Stimulated activated naive CD8-positive, alpha-beta T cell treated with anti-CD3 and anti-CD28 coated beads, Interleukin-15, Interleukin-2, amounts not matched to agents 100 ng/mL and 50 ng/mL, for 24 hours (primary cell): ENCODE data around the gene ATP11C.
"Not testable (repeated sequence)": the region's sequence is repeated elsewhere in the genome, so short reads cannot be mapped to it uniquely, and the experiment has no call there.

ENCODE experiments used
- H3K27ac Mint-ChIP-seq: one replicate; pipeline ENCODE4 v1.8.0; 2021; ENCODE audit warnings: mild to moderate bottlenecking, mixed read lengths
- H3K27me3 Mint-ChIP-seq: one replicate; pipeline ENCODE4 v1.8.0; 2021; ENCODE audit warnings: mixed read lengths
- H3K36me3 Mint-ChIP-seq: one replicate; pipeline ENCODE4 v1.8.0; 2021; ENCODE audit warnings: low read depth, mixed read lengths
- H3K4me1 Mint-ChIP-seq: one replicate; pipeline ENCODE4 v1.8.0; 2021; ENCODE audit warnings: low read depth, mixed read lengths
- H3K4me3 Mint-ChIP-seq: one replicate; pipeline ENCODE4 v1.8.0; 2021; ENCODE audit warnings: mild to moderate bottlenecking, mixed read lengths
- H3K9me3 Mint-ChIP-seq: one replicate; pipeline ENCODE4 v1.8.0; 2021; ENCODE audit warnings: mixed read lengths

Gene ATP11C

DNA sequence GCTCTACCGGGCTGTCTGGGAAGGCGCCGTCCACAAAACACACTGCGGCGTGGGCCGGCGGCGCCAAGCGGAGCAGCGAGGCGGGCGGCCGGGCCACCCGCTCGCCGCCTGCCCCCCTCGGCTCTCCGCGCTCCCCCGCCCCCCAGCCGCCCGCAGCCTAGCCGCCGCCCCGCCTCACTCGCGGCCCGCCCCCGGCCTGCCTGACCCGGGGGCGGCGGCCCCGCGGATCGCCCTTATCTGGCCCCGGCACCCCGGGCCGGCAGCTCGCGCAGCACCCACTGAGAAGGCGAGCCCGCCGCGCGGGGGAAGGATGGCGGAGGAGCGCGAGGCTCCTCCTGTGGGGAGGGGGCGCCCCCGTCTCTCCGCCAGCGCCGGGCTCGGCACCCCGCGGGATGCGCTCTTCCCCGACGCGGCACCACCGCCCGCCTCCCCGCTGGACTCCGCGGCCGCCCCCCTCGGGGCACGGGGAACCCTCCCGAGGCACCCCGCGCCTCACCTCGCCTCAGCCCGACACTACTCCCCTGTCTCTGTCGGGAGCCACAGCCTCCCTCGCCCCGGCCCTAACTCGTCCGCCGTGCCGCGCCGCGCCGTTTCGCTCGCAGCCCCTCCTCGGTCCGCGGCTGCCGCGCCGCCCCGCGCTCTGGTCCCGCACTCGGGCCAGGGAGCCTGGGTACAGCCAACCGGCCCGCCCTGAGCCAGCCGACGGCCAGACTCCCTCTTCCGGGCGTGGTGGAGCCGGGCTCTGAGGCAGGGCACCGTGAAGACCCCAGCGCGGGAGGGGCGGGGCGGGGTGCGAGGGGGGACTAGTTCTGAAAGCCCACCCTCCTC is 566 bp downstream of the ATP11C start:
- H3K36me3 Mint-ChIP-seq, result peaks cover 4% of the 10 kb centered on the region
- H3K4me1 Mint-ChIP-seq, result peaks cover 22% of the 10 kb centered on the region
- H3K9me3 Mint-ChIP-seq, result no peaks in the 10 kb centered on the region
- H3K27ac Mint-ChIP-seq, result peak overlapping the region; percentile 89
- peak overlapping the region; percentile 81 for H3K4me3 Mint-ChIP-seq
- no peaks in the 10 kb centered on the region for H3K27me3 Mint-ChIP-seq

DNA sequence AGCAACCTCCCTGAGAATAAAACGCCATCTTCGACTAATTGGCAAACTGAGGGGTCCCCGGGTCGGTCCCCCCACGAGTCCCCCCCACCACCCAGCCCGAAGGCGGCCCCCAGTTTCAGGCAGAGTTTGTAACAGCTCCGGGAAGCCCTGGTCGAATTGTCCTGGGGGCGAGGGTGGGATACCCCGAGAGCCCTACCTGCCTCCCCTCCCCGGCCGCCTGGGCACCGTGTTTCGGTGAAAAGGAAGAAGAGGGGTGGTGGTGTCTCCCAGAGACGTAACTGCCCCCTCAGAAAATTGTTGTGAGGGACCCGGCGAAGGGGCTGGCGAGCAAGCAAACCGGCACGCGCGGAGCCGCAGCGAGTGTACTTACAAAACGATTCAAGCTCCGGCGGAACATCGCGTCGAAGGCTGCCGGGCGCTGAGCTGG is 1.2 kb downstream of the ATP11C start:
- Mint-ChIP-seq H3K27me3 (no peaks in the 10 kb centered on the region), H3K27ac (peak overlapping the region; percentile 26), H3K4me1 (peaks cover 22% of the 10 kb centered on the region)

DNA sequence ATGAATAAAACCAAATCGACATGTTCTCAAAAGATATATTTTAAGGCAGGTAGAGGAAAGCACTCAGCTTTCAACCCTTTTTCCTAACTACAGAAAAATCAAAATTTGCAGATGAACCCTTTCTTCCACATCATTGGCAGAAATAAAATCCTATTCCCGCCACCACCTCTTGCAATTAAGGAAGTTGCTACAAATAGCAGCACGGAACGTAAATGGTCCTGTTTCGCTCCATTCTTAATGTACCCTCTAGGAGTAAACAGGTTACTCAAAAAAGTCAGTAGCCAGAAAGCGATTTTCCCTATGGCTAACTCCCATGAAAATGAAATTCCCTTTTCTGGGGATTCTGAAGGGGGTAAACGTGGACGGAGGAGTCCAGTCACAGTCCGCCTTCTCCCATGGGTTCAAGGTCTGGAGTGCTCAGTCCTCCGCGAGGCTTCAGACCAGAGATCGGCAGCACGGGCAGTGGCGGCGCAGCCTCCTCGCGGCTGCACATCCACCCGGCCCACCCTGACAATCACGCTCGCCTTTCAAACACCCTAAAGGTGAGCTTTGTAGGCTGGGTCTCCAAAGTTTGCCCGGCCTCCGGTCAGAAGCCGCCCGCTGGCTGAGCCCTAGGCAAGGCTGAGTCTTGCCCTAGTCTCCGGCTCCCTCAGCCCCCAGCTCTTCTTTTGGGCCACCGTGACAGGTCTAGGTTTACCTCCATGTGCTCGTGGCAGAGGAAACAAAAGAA is 1.8 kb downstream of the ATP11C start:
- Mint-ChIP-seq H3K4me1 (peaks cover 22% of the 10 kb centered on the region), H3K4me3 (peak overlapping the region; percentile 79), H3K36me3 (peaks cover 4% of the 10 kb centered on the region), H3K27ac (peak overlapping the region; percentile 26), H3K9me3 (no peaks in the 10 kb centered on the region), H3K27me3 (no peaks in the 10 kb centered on the region)

More for the DNA sequence above, 1.2 kb downstream of the ATP11C start:
- no peaks in the 10 kb centered on the region for H3K9me3 Mint-ChIP-seq
- peak overlapping the region; percentile 79 for H3K4me3 Mint-ChIP-seq
- H3K36me3 Mint-ChIP-seq, result peaks cover 4% of the 10 kb centered on the region

DNA sequence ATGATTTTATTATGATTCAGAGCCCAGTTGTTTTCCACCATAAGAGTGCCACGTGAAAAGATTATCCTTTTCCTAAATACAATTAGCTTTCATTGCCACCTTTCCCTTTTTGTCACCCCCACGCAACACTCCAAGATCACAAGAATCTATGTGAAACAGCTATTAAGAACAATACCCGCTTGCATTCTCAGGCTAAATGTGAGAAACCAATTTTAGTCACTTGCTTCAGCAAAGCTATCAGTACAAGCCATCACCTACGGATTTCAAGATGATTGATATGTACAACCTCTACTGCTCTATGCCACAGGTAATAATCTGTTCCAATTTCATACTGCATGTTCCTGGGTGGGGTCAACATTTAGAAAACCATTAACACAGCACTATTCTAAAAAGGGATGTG is 2.5 kb downstream of the ATP11C start:
- H3K9me3 Mint-ChIP-seq, result no peaks in the 10 kb centered on the region
- no peak overlapping the region for H3K27ac Mint-ChIP-seq
- peaks cover 28% of the 10 kb centered on the region for H3K4me1 Mint-ChIP-seq
- no peaks in the 10 kb centered on the region for H3K27me3 Mint-ChIP-seq
- peak overlapping the region; percentile 79 for H3K4me3 Mint-ChIP-seq
- H3K36me3 Mint-ChIP-seq, result peaks cover 4% of the 10 kb centered on the region

DNA sequence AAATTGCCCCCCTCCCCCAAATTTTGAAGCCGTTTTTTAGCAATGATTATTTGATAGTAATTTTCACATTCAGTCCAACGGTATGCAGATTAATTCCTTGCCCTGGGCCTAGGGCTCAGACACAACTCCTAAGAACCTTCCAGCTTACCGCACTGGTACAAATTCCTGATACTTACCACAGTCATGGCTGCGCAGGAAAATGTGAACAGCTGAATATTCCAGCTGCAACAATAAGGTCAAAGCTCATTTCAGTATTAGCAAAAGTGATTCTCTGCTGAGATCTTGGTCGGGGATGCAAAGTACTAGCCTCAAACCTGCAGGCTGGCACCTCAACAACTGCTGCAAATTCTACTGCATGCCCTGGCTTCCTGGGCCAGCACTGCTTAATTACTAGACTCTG is 3.0 kb downstream of the ATP11C start:
- Mint-ChIP-seq H3K27me3 (no peaks in the 10 kb centered on the region), H3K4me1 (peaks cover 31% of the 10 kb centered on the region), H3K36me3 (peaks cover 4% of the 10 kb centered on the region), H3K9me3 (no peaks in the 10 kb centered on the region), H3K4me3 (peak overlapping the region; percentile 79), H3K27ac (no peak overlapping the region)

DNA sequence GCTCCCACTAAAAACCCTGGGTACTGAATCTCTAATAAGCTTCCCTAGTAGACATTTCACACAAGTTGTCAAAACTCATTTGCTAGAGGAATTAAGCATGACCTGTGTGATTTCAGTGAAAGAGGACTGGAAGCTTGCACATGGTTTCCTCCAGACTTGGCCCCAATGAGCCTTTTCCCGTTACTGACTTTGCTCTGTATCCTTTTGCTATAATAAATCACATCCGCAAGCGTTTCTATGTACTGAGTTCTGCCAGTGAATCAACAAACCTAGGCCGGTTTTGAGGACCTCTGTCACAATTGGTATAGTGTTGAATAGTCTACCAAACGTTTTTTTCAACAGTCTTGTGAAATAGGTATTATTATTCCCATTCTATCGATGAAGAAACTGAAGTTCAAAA is 8.2 kb downstream of the ATP11C start:
- Mint-ChIP-seq H3K4me3 (no peak overlapping the region), H3K9me3 (no peaks in the 10 kb centered on the region), H3K4me1 (peaks cover 44% of the 10 kb centered on the region), H3K27ac (no peak overlapping the region), H3K27me3 (no peaks in the 10 kb centered on the region), H3K36me3 (peaks cover 12% of the 10 kb centered on the region)

DNA sequence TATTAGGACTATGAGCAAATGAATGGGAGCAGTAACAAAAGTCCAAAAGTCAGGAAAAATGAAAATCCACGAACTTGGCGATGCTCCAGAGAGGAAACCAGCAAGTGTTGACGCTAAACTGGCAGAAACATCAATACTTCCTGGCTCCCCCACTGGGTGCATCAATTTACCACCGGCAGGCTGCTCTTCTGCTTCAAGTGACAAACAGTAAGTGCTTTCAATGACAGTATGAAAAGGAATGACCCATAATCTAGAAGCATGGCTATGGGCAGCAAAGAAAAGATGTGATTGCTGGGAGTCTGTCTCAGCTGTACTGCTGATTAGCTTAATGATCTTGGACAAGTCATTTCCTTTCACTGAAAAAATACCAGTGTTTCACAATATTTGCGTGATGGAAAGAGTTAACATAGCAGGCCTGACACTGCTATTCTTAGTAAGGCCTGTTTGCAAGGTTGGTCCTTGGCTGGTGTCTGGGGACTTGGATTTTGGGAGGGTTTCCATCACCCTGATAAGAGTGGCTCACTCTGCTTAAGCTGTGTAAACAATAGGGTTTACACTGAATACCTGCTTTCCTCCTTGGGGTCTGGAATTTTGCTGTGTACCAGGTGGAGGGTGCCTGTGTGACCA is 8.7 kb downstream of the ATP11C start:
- Mint-ChIP-seq H3K4me1 (peaks cover 39% of the 10 kb centered on the region), H3K27ac (no peak overlapping the region), H3K4me3 (no peak overlapping the region), H3K27me3 (no peaks in the 10 kb centered on the region), H3K9me3 (no peaks in the 10 kb centered on the region), H3K36me3 (peaks cover 12% of the 10 kb centered on the region)

DNA sequence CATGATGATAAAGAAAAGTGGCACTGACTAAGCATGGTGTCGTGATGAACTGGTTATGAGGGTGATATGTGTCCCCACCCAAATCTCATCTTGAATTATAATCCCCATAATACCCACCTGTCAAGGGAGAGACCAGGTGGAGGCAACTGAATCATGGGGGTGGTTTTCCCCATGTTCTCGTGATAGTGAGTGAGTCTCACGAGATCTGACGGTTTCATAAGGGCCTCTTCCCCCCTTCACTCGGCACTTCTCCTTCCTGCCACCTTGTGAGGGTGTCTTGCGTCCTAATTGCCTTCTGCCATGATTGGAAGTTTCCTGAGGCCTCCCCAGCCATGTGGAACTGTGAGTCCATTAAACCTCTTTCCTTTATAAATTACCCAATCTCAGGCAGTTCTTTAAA is 11.7 kb downstream of the ATP11C start:
- H3K4me1 Mint-ChIP-seq, result peaks cover 43% of the 10 kb centered on the region
- H3K36me3 Mint-ChIP-seq, H3K9me3 Mint-ChIP-seq, H3K27me3 Mint-ChIP-seq, H3K4me3 Mint-ChIP-seq: not testable (repeated sequence)
- H3K27ac Mint-ChIP-seq, result peak overlapping the region; percentile 65

DNA sequence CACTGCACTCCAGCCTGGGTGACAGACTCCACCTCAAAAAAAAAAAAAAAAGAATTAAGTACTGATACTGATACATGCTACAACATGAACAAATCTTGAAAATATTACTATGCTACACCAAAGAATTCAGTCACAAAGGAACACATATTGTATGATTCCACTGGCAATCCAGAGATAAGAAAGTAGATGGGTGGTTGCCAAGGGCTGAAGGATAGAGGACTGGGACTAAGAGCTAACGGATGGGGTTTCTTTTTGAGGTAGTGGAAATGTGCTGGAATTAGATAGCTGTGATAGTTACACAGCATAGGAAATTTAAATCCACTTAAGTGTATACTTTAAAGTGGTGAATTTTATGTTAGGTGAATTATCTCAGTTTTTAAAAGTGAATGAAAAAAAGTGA is 12.5 kb downstream of the ATP11C start:
- Mint-ChIP-seq H3K4me1 (peaks cover 35% of the 10 kb centered on the region), H3K4me3 (no peak overlapping the region), H3K27ac (no peak overlapping the region)

DNA sequence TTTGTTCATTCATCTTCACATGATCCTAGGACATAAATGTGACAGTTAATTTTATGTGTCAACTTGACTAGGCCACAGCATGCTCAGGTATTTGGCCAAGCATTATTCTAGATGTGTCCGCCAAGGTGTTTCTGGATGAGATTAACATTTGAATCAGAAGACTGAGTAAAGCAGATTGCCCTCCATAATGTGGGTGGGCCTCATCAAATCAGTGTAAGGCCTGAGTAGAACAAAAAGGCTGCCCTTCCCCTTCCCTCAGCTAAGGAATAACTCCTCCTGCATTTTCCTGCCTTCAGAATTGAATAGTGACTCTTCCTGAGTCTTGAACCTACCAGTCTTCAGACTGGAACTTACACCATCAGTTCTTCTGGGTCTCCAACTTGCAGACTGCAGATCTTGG is 18.4 kb downstream of the ATP11C start:
- Mint-ChIP-seq H3K4me1 (peaks cover 25% of the 10 kb centered on the region), H3K36me3 (no peaks in the 10 kb centered on the region), H3K4me3 (no peak overlapping the region), H3K27me3 (no peaks in the 10 kb centered on the region), H3K27ac (no peak overlapping the region), H3K9me3 (no peaks in the 10 kb centered on the region)

More for the DNA sequence above, 12.5 kb downstream of the ATP11C start:
- H3K27me3 Mint-ChIP-seq, result no peaks in the 10 kb centered on the region
- peaks cover 8% of the 10 kb centered on the region for H3K36me3 Mint-ChIP-seq
- no peaks in the 10 kb centered on the region for H3K9me3 Mint-ChIP-seq

DNA sequence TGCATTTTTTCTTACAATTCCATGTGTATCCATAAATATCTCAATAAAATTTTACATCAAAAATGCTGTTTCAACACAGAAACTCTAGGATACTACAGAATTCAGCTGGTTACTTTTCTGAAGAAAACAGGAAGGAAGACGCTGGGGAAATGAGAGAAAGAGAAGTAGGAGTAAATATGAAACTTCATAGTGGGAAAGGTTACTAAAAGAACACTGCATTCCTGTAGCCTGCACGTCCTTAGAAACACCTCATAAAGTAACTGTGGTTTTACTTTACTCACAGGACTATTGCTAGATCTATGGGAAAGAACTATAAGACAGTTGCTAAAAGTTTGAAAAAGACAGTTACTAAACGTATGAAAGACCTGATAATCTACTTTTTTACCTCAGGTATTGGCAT is 23.1 kb downstream of the ATP11C start:
- Mint-ChIP-seq H3K36me3 (peaks cover 3% of the 10 kb centered on the region), H3K4me1 (peaks cover 40% of the 10 kb centered on the region), H3K9me3 (no peaks in the 10 kb centered on the region), H3K4me3 (peak overlapping the region; percentile 23), H3K27me3 (no peaks in the 10 kb centered on the region), H3K27ac (no peak overlapping the region)

DNA sequence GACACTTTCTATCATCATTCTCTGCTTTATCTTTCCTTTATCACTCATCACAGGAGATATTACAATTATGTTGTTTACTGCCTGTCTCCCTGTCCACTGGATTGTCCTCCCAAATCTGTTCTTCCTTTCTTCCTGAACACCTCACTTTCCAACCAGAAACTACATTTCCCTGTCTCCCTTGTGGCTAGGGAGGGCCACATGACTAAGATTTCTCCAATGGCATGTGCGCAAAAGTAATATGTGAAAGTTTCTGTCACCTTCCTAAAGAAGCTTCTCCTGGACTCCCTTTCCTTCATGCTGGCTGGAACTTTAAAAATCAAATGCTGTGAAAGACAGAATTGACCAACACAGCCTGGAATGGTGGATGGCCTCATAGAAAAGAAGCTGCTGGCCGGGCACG is 25.8 kb downstream of the ATP11C start:
- Mint-ChIP-seq H3K4me1 (peaks cover 40% of the 10 kb centered on the region), H3K4me3 (no peak overlapping the region), H3K27ac (peak overlapping the region; percentile 16), H3K27me3 (no peaks in the 10 kb centered on the region), H3K9me3 (no peaks in the 10 kb centered on the region), H3K36me3 (peaks cover 3% of the 10 kb centered on the region)

DNA sequence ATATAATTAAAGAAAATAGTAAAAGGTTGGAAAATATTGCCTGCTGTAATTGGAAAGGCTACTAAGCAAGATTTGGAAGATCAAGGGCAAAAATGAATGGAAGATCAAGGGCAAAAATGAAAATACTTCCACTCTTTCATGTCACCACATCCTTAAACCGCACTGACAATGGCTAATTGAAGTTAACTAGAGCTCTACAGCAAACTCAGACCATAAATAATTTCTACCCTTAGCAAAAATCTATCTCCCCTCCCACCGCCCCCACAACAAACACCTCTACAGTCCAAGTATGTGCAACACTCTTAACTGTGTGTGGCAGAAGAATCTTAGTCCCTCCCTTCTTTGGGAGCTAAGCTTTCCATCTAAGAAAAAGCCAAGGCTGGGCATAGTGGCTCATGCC is 27.1 kb downstream of the ATP11C start:
- Mint-ChIP-seq H3K36me3 (peaks cover 3% of the 10 kb centered on the region), H3K4me3 (no peak overlapping the region), H3K27me3 (no peaks in the 10 kb centered on the region), H3K9me3 (no peaks in the 10 kb centered on the region), H3K4me1 (peaks cover 33% of the 10 kb centered on the region), H3K27ac (no peak overlapping the region)

DNA sequence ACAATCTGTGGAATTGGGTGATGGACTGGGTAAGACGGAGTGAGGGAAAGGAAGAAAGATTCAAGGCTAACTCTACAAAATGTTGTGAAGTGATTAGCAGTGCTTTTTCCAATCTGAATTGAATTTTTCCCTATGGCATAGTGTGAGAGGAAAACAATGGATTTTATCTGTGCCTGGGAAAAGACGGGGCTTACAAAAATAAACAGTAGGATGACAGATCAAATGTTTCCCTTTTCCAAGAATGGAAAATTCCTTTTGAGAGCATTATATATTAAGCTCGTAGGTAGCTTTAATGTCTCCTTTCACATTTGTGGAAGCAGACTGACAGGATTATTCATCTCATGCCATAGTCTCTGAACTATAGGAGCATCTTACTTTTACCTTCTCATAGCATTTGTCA is 27.8 kb downstream of the ATP11C start:
- Mint-ChIP-seq H3K36me3 (peaks cover 3% of the 10 kb centered on the region), H3K4me1 (peaks cover 28% of the 10 kb centered on the region), H3K27me3 (no peaks in the 10 kb centered on the region), H3K4me3 (no peak overlapping the region), H3K27ac (no peak overlapping the region), H3K9me3 (no peaks in the 10 kb centered on the region)

DNA sequence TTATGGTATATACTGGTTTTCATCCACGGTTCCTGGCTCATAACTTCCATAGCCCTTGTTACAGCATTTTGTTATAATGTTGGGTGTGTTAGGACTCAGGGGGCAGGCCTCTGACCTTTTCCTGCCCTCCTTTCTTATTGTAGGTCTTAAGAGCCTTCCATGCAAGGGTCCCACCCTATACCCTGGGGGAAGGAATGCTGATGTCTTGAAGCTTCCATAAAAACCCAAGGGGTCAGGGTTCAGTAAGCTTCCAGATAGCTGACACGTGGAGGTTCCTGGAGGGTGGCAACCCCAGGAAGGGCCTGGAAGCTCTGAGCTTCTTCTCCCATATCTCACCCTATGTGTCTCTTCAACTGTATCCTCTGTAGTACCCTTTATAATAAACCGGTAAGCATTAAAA is 29.6 kb downstream of the ATP11C start:
- Mint-ChIP-seq H3K36me3 (peaks cover 3% of the 10 kb centered on the region), H3K4me1 (peaks cover 11% of the 10 kb centered on the region), H3K27ac (no peak overlapping the region), H3K27me3 (no peaks in the 10 kb centered on the region), H3K9me3 (no peaks in the 10 kb centered on the region), H3K4me3 (no peak overlapping the region)
